GM12878 (cell line): ENCODE data around the gene TTC4. TPM values are rescaled to one million over a fixed set of nuclear protein-coding genes. Genes with fewer than 3 reads are reported as not detected.

ENCODE experiments used
- ATAC-seq: fragments of 200-7000 bp; cut with Tn5 transposase; 3 replicates; pipeline ENCODE4 v1.9.1; 2020; ENCODE audit warnings: mild to moderate bottlenecking, moderate library complexity
- BruUV-seq: library from RNA; stranded (reverse); fragments of 400-500 nt; replicated peaks from 2 replicates; lab custom pipeline; 2021; lab: Mats Ljungman, UMichigan
- CTCF ChIA-PET: fragments of 300-600 bp; sonication (Branson Sonifier 250); formaldehyde crosslinking; extraction: SDS; loops from one replicate; lab custom pipeline; 2021; ENCODE audit warnings: inconsistent platforms; lab: Yijun Ruan, JAX
- POLR2A ChIA-PET: fragments of 350-600 bp; formaldehyde crosslinking; extraction: SDS; loops from one replicate; lab custom pipeline; 2021; ENCODE audit warnings: inconsistent platforms; lab: Charles Lee
- RAD21 ChIA-PET: fragments of 300-600 bp; sonication (Branson Sonifier 250); formaldehyde crosslinking; loops from one replicate; lab custom pipeline; 2023; ENCODE audit warnings: antibody characterized with exemption; ENCODE audit not compliant: unreplicated experiment; lab: Charles Lee
- SMC1A ChIA-PET: fragments of 300-600 bp; sonication (Branson Sonifier 250); formaldehyde crosslinking; loops from one replicate; lab custom pipeline; 2023; ENCODE audit not compliant: unreplicated experiment, uncharacterized antibody; lab: Charles Lee
- DNase-seq: peaks from one replicate; pipeline ENCODE4 v3.0.0-alpha.2; 2011; ENCODE audit warnings: low read depth, low spot score
- FAIRE-seq: peaks from 3 replicates; lab custom pipeline; 2011; peaks lifted over from hg19 to GRCh38; lab: Jason Lieb, UNC
- H2AFZ ChIP-seq: 2 replicates; pipeline ENCODE4 v1.6.0; 2011; ENCODE audit warnings: low read depth, low read length, control low read depth; ENCODE audit not compliant: control insufficient read depth
- H3K27ac ChIP-seq: 2 replicates; pipeline ENCODE4 v1.5.1; 2011; ENCODE audit warnings: control low read depth; ENCODE audit not compliant: control insufficient read depth, insufficient read depth
- H3K27me3 ChIP-seq, 2 experiments: replicated peaks in 1 of 2; 2 replicates each; pipeline versions ENCODE4 v1.6.0 to v1.6.1; 2011; ENCODE audit warnings: low read length in 1 of 2; ENCODE audit not compliant: control insufficient read depth in 2 of 2, insufficient read depth in 2 of 2
- H3K36me3 ChIP-seq, 2 experiments: 2 replicates each; pipeline ENCODE4 v1.5.1; 2011; ENCODE audit warnings: low read length in 1 of 2; ENCODE audit not compliant: control insufficient read depth in 2 of 2, insufficient read depth in 2 of 2
- H3K4me1 ChIP-seq: 2 replicates; pipeline ENCODE4 v1.6.1; 2011; ENCODE audit warnings: mild to moderate bottlenecking, low read length, moderate library complexity, mixed read lengths; ENCODE audit not compliant: control insufficient read depth, insufficient read depth
- H3K4me2 ChIP-seq: 2 replicates; pipeline ENCODE4 v1.6.0; 2011; ENCODE audit warnings: control low read depth; ENCODE audit not compliant: control insufficient read depth, insufficient read depth
- H3K4me3 ChIP-seq: fragments of 200-600 bp; sonication (generic); 2 replicates; pipeline ENCODE4 v1.5.1; 2016
- H3K79me2 ChIP-seq: 2 replicates; pipeline ENCODE4 v1.6.0; 2011; ENCODE audit warnings: low read length; ENCODE audit not compliant: control insufficient read depth, insufficient read depth
- H3K9ac ChIP-seq: 2 replicates; pipeline ENCODE4 v1.8.0; 2011; ENCODE audit warnings: low read length, control low read depth, mixed read lengths; ENCODE audit not compliant: control insufficient read depth, insufficient read depth
- H3K9me3 ChIP-seq: replicated peaks from 3 replicates; pipeline ENCODE4 v1.5.1; 2011; ENCODE audit warnings: mild to moderate bottlenecking, low read length; ENCODE audit not compliant: control insufficient read depth, insufficient read depth
- H4K20me1 ChIP-seq: 2 replicates; pipeline ENCODE4 v1.6.0; 2011; ENCODE audit not compliant: control insufficient read depth, insufficient read depth
- BCL11A ChIP-seq: IDR thresholded peaks from 2 replicates; pipeline ENCODE4 v1.6.1; 2011; ENCODE audit warnings: low read depth, low read length
- CBX5 ChIP-seq: sonication (generic); IDR thresholded peaks from 2 replicates; pipeline ENCODE4 v1.6.1; 2016; ENCODE audit warnings: low read depth, moderate library complexity, mild to moderate bottlenecking, inconsistent platforms
- CHD4 ChIP-seq: fragments of 200-600 bp; sonication (generic); IDR thresholded peaks from 2 replicates; pipeline ENCODE4 v1.6.1; 2016; ENCODE audit warnings: mild to moderate bottlenecking
- DPF2 ChIP-seq: fragments of 450-650 bp; IDR thresholded peaks from 2 replicates; pipeline ENCODE4 v1.6.1; 2017; ENCODE audit warnings: mild to moderate bottlenecking
- IRF4 ChIP-seq: IDR thresholded peaks from 2 replicates; pipeline ENCODE4 v1.6.1; 2011; ENCODE audit warnings: low read depth, low read length
- NFIC ChIP-seq: IDR thresholded peaks from 2 replicates; pipeline ENCODE4 v1.6.1; 2012; ENCODE audit warnings: low read depth, mild to moderate bottlenecking, inconsistent platforms, low read length, moderate library complexity
- POLR2AphosphoS2 ChIP-seq: IDR thresholded peaks from 2 replicates; pipeline ENCODE4 v1.6.1; 2011; ENCODE audit warnings: low read depth, mild to moderate bottlenecking, low read length, improper control_type of control experiment, moderate library complexity
- POLR2AphosphoS5 ChIP-seq: IDR thresholded peaks from 2 replicates; pipeline ENCODE4 v1.6.1; 2011; ENCODE audit warnings: mild to moderate bottlenecking, low read length, inconsistent platforms
- RAD21 ChIP-seq: IDR thresholded peaks from 2 replicates; pipeline ENCODE4 v1.6.1; 2011; ENCODE audit warnings: mild to moderate bottlenecking, low read depth, low read length, moderate library complexity; ENCODE audit not compliant: insufficient read depth
- SMAD1 ChIP-seq: fragments of 450-650 bp; IDR thresholded peaks from 2 replicates; pipeline ENCODE4 v1.6.1; 2018; ENCODE audit warnings: mild to moderate bottlenecking, low read depth; ENCODE audit not compliant: partially characterized antibody
- SMC3 ChIP-seq: IDR thresholded peaks from 2 replicates; pipeline ENCODE4 v1.6.1; 2011; ENCODE audit warnings: low read length, improper control_type of control experiment, borderline replicate concordance
- STAT3 ChIP-seq: IDR thresholded peaks from 2 replicates; pipeline ENCODE4 v1.6.1; 2011; ENCODE audit warnings: low read depth, low read length, improper control_type of control experiment
- ZBED1 ChIP-seq: IDR thresholded peaks from 2 replicates; pipeline ENCODE4 v1.6.1; 2016; ENCODE audit warnings: borderline replicate concordance
- WGBS: methylation state at CpG from one replicate; pipeline ENCODE4 v1.1.6; 2016; ENCODE audit warnings: low lambda C conversion rate; ENCODE audit not compliant: insufficient replicate concordance, insufficient coverage; ENCODE audit errors: missing lambda C conversion rate; 5-methylcytosine and 5-hydroxymethylcytosine counted together
- in situ Hi-C: fragments of 300-500 bp; cut with MboI; formaldehyde crosslinking; loops from 9 replicates; pipeline ENCODE4 v1.14.3; 2018; ENCODE audit warnings: mixed read lengths
- intact Hi-C: fragments of 100-400 bp; cut with micrococcal nuclease; formaldehyde crosslinking; loops from one replicate; pipeline ENCODE4 v1.14.2; 2022; ENCODE audit not compliant: unreplicated experiment
- polyA plus RNA-seq, 11 experiments: library from polyadenylated mRNA; depleted of rRNA in 4 of 11; unstranded in 6 of 11; stranded (reverse) in 5 of 11; fragments of >200 nt; fragmentation: Nextera tagmentation in 4 of 11; fragmentation: Illumina TruSeq in 1 of 11; extraction: Ambion mirVana in 4 of 11; extraction: Trizol in 1 of 11; gene quantifications; 1 replicate in 1 of 11; 2 replicates in 10 of 11; pipeline versions ENCODE4 v1.2.1 to v1.2.3, GENCODE V29; 2011 to 2016; ENCODE audit warnings: inconsistent platforms in 2 of 11, missing spikeins in 2 of 11, low read depth in 1 of 11
- total RNA-seq, 4 experiments: library from RNA; depleted of rRNA in 3 of 4; stranded (reverse); fragments of >200 nt in 3 of 4; fragmentation: Illumina TruSeq in 1 of 4; extraction: Trizol in 1 of 4; gene quantifications; 2 replicates each; pipeline versions ENCODE4 v1.2.1 to v1.2.3, GENCODE V29; 2013 to 2021
- TF ChIP-seq, protein P1 (sequence below): IDR thresholded peaks from 2 replicates; pipeline ENCODE4 v1.6.1; 2011; ENCODE audit warnings: mild to moderate bottlenecking, low read depth, low read length, moderate library complexity; ENCODE audit not compliant: insufficient replicate concordance
- TF ChIP-seq, protein P2 (sequence below): IDR thresholded peaks from 2 replicates; pipeline ENCODE4 v1.6.1; 2012; ENCODE audit warnings: low read depth, low read length, improper control_type of control experiment

TTC4 gene
- total and polyA plus RNA-seq, 10 of the 15 experiments (the other 5 are each of a cell fraction or from before 2014, with no cell fraction given): 23.4 to 50.5 (median 36.0) TPM

DNA sequence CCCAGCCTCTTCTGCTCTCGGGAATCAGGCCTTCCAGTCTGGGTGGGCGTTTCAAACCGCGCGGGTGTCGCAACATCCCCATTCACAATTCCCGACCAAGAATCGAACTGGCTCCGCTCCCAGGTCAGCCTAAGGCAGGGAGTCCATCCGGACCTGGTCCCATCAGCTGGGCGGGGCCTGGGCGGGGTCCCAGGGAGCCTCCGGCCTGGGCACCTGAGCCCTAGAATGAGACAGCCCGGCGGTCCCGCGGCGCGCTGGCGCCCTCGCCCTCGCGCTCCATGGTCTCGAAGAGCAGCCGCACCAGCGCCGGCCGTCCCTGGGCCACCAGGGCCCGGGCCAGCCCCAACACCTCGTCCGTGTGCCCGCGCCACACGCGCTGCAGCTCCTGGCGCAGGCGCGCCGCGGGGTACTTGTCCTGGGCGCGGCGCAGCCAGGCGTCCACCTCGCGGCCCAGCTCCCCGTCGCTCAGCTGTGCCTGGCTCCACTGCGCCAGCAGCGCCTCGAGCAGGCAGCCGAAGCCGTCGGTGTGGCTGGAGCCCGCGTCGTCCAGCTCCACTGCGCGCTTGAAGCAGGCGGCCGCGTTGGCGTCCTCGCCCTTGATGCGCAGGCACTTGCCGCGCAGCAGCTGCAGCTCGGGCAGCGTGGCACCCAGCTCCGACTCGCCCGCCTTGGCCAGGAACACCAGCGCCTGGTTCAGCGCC lies 65.5 kb downstream of the TTC4 start:
- Histone ChIP-seq H3K4me2 (no peak overlapping the region), H4K20me1 (no peaks in the 10 kb centered on the region), H3K27me3 (no peaks in the 10 kb centered on the region), H2AFZ (no peak overlapping the region), H3K4me3 (no peak overlapping the region), H3K27ac (no peak overlapping the region)
- in situ Hi-C loops: no loop called here
- 94% methylated on average over 35 of the region's 74 CpGs for WGBS
- TF ChIP-seq NFIC (no peak), BCL11A (no peak)
- TF ChIP-seq, protein P1, sequence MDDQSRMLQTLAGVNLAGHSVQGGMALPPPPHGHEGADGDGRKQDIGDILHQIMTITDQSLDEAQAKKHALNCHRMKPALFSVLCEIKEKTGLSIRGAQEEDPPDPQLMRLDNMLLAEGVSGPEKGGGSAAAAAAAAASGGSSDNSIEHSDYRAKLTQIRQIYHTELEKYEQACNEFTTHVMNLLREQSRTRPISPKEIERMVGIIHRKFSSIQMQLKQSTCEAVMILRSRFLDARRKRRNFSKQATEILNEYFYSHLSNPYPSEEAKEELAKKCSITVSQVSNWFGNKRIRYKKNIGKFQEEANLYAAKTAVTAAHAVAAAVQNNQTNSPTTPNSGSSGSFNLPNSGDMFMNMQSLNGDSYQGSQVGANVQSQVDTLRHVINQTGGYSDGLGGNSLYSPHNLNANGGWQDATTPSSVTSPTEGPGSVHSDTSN: no peak
- TF ChIP-seq, all 136 proteins: peak for 0
- Histone ChIP-seq H3K4me1 (no peaks in the 10 kb centered on the region), H3K79me2 (no peaks in the 10 kb centered on the region), H3K9me3 (no peaks in the 10 kb centered on the region), H3K36me3 (no peaks in the 10 kb centered on the region), H3K9ac (no peak overlapping the region)
- BruUV-seq: no TSS peak
- RAD21 ChIA-PET: no interaction called here
- CTCF ChIA-PET: interaction anchor here (2.0 kb wide), 1 partner anchor 20 kb away, joined by 4 read pairs; the partner anchor contains the start of gene TTC22
- intact Hi-C loops: no loop called here
- POLR2A ChIA-PET: no interaction called here
- no peak for FAIRE-seq
- DNase-seq: no peak
- SMC1A ChIA-PET: interaction anchor here (0.8 kb wide), 1 partner anchor 11 kb away, joined by 3 read pairs; no protein-coding TSS in a partner anchor
- no peak for ATAC-seq

DNA sequence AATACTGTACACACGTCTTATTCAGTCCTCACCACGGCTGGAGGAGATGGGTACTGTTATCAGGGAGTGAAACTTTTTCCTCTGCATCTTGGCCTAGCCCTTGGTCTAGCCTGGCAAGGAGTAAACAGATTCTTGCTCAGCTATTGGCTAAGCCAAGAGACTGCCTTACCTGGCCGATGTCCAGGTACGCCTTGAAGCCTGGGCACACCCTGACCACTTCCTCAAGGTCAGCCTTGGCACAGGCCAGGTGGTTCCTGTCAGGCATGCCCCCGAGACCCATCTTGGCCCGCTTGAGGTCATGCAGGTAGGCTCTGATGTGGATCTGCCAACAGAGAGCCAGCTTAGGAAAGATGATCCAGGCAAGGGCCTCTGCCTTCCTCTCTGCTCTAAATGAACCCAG lies 66.5 kb downstream of the TTC4 start:
- no peak overlapping the region for H2AFZ ChIP-seq
- no peaks in the 10 kb centered on the region for H3K4me1 ChIP-seq
- ChIA-PET SMC1A (no interaction called here), CTCF (interaction anchor here (0.6 to 2.0 kb wide), 2 partner anchors 19 to 21 kb away, joined by 3 to 4 read pairs; partner anchors contain the start of gene TTC22), RAD21 (no interaction called here), POLR2A (no interaction called here)
- no peaks in the 10 kb centered on the region for H3K9me3 ChIP-seq
- no peak overlapping the region for H3K4me2 ChIP-seq
- no peak for ATAC-seq
- BruUV-seq: no TSS peak
- in situ Hi-C loops: no loop called here
- FAIRE-seq: no peak
- DNase-seq: no peak
- H4K20me1 ChIP-seq: no peaks in the 10 kb centered on the region
- H3K27ac ChIP-seq: no peak overlapping the region
- no peak overlapping the region for H3K4me3 ChIP-seq
- no peaks in the 10 kb centered on the region for H3K79me2 ChIP-seq
- H3K9ac ChIP-seq: no peak overlapping the region
- no peaks in the 10 kb centered on the region for H3K36me3 ChIP-seq
- intact Hi-C loops: no loop called here
- H3K27me3 ChIP-seq: no peaks in the 10 kb centered on the region
- 58% methylated on average over 6 of the region's 6 CpGs for WGBS
- TF ChIP-seq CHD4: no peak
- no peak for TF ChIP-seq RAD21
- TF ChIP-seq SMC3: no peak
- TF ChIP-seq POLR2AphosphoS2: no peak
- TF ChIP-seq POLR2AphosphoS5: no peak
- TF ChIP-seq SMAD1: no peak
- no peak for TF ChIP-seq ZBED1
- TF ChIP-seq NFIC: no peak
- TF ChIP-seq DPF2: no peak
- no peak for TF ChIP-seq CBX5
- TF ChIP-seq, protein P2, sequence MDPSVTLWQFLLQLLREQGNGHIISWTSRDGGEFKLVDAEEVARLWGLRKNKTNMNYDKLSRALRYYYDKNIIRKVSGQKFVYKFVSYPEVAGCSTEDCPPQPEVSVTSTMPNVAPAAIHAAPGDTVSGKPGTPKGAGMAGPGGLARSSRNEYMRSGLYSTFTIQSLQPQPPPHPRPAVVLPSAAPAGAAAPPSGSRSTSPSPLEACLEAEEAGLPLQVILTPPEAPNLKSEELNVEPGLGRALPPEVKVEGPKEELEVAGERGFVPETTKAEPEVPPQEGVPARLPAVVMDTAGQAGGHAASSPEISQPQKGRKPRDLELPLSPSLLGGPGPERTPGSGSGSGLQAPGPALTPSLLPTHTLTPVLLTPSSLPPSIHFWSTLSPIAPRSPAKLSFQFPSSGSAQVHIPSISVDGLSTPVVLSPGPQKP: no peak
- no peak for TF ChIP-seq STAT3
- no peak for TF ChIP-seq IRF4
